Measurements from ENCODE around the gene PPIL1.

The PPIL1 gene

DNA sequence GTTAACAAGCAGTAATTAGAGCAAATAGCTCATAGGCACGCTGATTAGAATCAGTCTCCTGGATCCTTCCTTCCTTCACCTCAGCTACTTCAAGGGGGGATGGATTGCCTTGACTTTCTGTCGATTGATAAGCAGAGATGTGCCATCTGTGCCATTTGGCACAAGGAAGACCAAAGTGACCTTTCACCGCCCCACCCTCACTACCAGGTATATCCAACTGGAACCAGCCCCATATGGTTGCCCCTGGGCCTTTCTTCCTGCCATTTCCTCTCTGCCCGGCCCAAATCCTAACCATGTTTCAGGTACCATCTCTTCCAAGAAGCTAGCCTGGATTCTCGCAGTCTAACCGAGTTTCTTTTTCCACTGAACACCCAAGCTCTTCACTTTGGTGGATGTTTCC lies 26.6 kb downstream of the PPIL1 start:
- H3K9ac ChIP-seq (ENCODE audit: low read length), result no peak overlapping the region
- H3K4me3 ChIP-seq (ENCODE audit: low read length), result no peak overlapping the region
- H3K36me3 ChIP-seq (ENCODE audit: control insufficient read depth, insufficient read depth, low read length), result no peaks in the 10 kb centered on the region
- H3K9me3 ChIP-seq (ENCODE audit: control insufficient read depth, low read length), result no peaks in the 10 kb centered on the region
- H3K27me3 ChIP-seq (ENCODE audit: control insufficient read depth, insufficient read depth, low read length), result no peaks in the 10 kb centered on the region
- peaks cover 17% of the 10 kb centered on the region for H3K4me1 ChIP-seq (ENCODE audit: control insufficient read depth, insufficient read depth, low read length)

- Histone ChIP-seq H3K4me1 (ENCODE audit: control insufficient read depth, insufficient read depth, low read length) (peaks cover 17% of the 10 kb centered on the region), H3K9me3 (ENCODE audit: control insufficient read depth, low read length) (no peaks in the 10 kb centered on the region), H3K9ac (ENCODE audit: low read length) (no peak overlapping the region), H3K4me3 (ENCODE audit: low read length) (no peak overlapping the region), H3K36me3 (ENCODE audit: control insufficient read depth, insufficient read depth, low read length) (no peaks in the 10 kb centered on the region), H3K27me3 (ENCODE audit: control insufficient read depth, insufficient read depth, low read length) (no peaks in the 10 kb centered on the region)
Measured at GRCh38 chr6:36847152-36847551, 27.5 kb downstream of the PPIL1 start.

DNA sequence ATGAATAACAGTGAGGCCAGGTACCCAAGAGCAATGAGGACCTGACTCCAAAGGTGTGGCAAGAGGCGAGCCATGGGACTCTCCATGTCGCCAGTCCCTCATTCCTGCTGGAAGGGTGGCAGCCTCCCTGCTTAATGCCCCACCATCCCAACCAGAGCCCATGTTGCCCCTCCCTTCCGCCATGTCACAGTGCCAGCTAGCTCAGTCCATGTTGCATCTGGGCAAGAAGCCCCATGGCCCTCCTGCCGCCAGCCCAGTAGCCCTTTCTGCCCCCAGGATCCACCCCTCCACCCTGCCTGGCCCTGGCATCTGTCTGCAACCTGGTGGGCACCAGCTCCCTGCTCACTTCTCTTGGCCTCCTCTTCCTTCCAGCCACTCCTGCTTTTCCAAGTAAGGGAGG lies 29.4 kb downstream of the PPIL1 start:
- H3K9ac ChIP-seq (ENCODE audit: low read length), result no peak overlapping the region
- no peaks in the 10 kb centered on the region for H3K36me3 ChIP-seq (ENCODE audit: control insufficient read depth, insufficient read depth, low read length)
- no peak overlapping the region for H3K4me3 ChIP-seq (ENCODE audit: low read length)
- H3K9me3 ChIP-seq (ENCODE audit: control insufficient read depth, low read length), result no peaks in the 10 kb centered on the region
- H3K4me1 ChIP-seq (ENCODE audit: control insufficient read depth, insufficient read depth, low read length), result peaks cover 24% of the 10 kb centered on the region
- peaks cover 8% of the 10 kb centered on the region for H3K27me3 ChIP-seq (ENCODE audit: control insufficient read depth, insufficient read depth, low read length)

DNA sequence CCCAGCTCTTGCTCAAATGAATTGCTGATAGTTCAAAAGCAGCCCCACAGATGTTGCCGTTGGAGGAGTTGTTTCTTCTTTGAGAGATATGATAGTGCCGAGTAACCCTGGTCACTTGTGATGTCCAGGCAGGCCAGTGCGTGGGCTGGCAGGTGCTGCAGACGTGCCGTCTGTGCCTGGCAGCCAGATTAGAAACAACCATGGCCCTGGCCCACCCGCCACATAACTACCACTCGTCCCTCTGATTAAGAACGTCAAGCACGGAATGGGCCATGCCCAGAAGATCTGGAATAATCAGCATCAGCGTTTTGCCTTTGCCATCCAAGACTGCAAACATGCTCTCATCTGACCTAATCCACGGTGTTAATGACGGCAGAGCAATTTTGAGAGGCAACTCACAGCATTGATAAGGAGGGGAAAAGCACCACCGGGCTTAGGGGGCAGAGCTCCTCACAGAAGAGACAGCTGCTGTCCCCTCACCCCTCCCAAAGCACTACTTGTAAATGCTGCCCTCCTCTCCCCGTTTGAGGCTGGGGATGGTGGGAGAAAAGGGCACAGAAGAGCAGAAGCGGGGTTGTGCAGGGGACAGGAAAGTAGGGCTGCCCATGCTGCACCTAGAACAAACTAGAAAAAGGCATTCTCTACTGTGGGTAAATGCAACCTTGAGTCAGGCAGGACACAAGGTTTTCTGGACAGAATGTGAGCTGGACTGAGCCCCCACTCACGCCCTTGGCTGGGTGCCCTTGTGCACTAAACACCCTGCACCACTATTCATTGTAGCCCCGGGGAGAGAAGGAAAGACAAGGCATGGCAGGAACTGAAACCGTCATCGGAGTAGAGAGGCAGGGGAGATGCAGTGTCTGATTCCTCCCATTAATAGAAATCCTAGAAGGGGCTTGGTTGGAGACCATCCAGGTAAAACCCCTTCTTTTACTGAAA lies 30.1 kb downstream of the PPIL1 start:
- Histone ChIP-seq H3K9ac (ENCODE audit: low read length) (no peak overlapping the region), H3K27me3 (ENCODE audit: control insufficient read depth, insufficient read depth, low read length) (peaks cover 13% of the 10 kb centered on the region), H3K36me3 (ENCODE audit: control insufficient read depth, insufficient read depth, low read length) (no peaks in the 10 kb centered on the region), H3K4me3 (ENCODE audit: low read length) (no peak overlapping the region), H3K4me1 (ENCODE audit: control insufficient read depth, insufficient read depth, low read length) (peaks cover 28% of the 10 kb centered on the region), H3K9me3 (ENCODE audit: control insufficient read depth, low read length) (no peaks in the 10 kb centered on the region)

DNA sequence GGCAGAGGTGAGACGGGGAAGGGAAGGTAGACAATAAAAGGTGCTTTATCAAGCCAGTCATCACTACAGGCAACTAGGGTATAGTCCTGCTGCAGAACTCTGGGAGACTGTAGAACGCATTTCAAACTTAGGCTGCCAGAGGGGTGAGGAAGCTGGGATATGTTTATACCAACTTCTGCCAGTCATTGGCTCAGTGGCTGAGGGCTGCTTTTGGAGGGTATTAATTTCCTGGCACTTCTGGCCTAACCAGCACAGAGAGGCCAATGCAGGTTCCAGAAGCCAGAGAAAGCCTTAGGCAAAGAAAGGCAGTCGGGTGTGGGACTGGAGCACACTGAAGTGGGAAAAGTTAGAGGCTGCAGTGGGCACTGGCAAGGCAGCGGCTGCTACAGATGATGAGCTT lies 31.4 kb downstream of the PPIL1 start:
- Histone ChIP-seq H3K9ac (ENCODE audit: low read length) (no peak overlapping the region), H3K4me1 (ENCODE audit: control insufficient read depth, insufficient read depth, low read length) (peaks cover 25% of the 10 kb centered on the region), H3K36me3 (ENCODE audit: control insufficient read depth, insufficient read depth, low read length) (no peaks in the 10 kb centered on the region), H3K4me3 (ENCODE audit: low read length) (no peak overlapping the region), H3K27me3 (ENCODE audit: control insufficient read depth, insufficient read depth, low read length) (peaks cover 26% of the 10 kb centered on the region), H3K9me3 (ENCODE audit: control insufficient read depth, low read length) (no peaks in the 10 kb centered on the region)

GRCh38 chr6:36841756-36842155 lies 32.8 kb downstream of the PPIL1 start:
- H3K4me3 ChIP-seq (ENCODE audit: low read length), result no peak overlapping the region
- peaks cover 19% of the 10 kb centered on the region for H3K4me1 ChIP-seq (ENCODE audit: control insufficient read depth, insufficient read depth, low read length)
- no peak overlapping the region for H3K9ac ChIP-seq (ENCODE audit: low read length)
- peaks cover 30% of the 10 kb centered on the region for H3K27me3 ChIP-seq (ENCODE audit: control insufficient read depth, insufficient read depth, low read length)
- H3K36me3 ChIP-seq (ENCODE audit: control insufficient read depth, insufficient read depth, low read length), result no peaks in the 10 kb centered on the region
- no peaks in the 10 kb centered on the region for H3K9me3 ChIP-seq (ENCODE audit: control insufficient read depth, low read length)

DNA sequence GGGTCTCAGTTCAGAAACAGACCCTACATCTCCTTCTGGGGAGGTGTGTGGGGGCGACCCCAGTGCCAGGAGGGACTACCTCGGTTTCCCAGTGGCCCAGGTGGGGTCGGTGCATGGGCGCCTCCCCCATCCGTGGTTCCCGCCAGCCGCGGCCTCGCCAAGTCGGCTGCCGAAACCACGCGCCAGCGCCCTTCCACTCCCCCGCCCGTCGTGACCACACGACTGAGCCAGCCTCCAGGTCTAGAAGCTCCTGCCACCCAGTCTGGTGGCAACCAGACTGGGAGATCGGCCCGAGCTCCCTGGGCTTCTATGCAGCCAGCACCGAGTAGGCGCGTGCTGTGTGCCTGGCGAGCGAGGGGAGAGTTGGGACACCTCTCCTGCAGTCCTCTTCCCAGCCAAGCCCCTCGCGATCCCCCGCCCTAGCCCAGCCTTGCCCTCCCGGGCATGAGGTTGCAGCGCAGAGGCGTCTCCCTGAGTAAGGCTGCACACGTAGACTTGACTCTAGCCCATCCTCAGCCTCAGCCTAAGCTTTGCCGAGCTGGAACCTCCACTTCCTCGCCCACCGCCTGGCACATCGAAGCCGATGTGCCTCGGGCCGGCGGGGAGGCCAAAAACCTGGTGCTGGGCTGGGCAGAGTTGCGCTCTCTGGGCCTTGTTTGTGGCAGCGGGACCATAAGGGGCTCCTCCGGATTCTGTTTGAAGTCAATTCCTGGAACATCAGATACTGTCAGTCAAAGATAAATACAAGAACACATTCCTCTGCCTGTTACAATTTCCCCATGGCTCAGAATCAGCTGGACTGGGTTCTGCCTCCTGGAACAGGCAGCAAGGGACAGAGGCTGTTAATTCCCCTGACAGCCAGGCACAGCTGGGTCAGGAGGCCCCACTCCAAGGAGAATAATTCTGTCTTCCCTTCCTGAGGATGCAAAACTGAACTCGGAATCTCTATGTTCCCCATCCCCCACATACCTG lies 33.9 kb downstream of the PPIL1 start:
- Histone ChIP-seq H3K4me3 (ENCODE audit: low read length) (no peak overlapping the region), H3K36me3 (ENCODE audit: control insufficient read depth, insufficient read depth, low read length) (no peaks in the 10 kb centered on the region), H3K9me3 (ENCODE audit: control insufficient read depth, low read length) (no peaks in the 10 kb centered on the region), H3K4me1 (ENCODE audit: control insufficient read depth, insufficient read depth, low read length) (peaks cover 19% of the 10 kb centered on the region), H3K27me3 (ENCODE audit: control insufficient read depth, insufficient read depth, low read length) (peaks cover 30% of the 10 kb centered on the region), H3K9ac (ENCODE audit: low read length) (no peak overlapping the region)

DNA sequence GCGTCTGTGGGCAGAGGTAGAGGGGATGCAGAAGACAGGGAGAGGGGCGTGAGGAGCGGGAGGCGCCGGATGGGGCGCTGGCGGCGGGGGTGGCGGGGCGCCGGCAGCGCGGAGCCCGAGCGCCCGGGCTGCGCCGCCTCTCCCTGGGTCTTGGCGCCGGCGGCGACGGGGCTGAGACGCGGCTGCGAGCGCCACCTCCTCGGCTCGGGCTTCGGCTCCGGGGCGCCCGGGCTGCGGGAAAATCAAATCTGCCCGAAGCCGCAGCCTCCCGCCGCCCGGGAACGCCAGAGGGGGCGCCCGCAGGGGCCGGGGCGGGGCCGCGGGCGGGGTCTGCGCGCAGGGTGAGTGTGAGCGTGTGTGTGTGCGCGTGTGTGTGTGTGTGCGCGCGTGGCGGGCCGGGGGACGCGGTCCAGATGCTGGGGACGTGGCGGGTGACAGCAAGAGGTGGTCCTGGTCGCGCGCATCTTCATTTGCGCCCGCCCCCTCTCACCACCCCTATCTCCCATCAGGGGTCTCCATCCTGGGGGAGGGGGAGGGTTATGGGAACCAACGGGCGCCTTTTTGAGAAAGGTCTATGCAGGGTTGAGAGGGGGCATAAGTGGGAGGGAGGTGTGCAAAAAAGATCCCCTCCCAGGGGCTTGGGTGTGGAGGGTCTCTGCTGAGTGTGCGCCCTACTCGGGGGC lies 34.7 kb downstream of the PPIL1 start:
- no peak overlapping the region for H3K9ac ChIP-seq (ENCODE audit: low read length)
- H3K9me3 ChIP-seq (ENCODE audit: control insufficient read depth, low read length), result no peaks in the 10 kb centered on the region
- no peak overlapping the region for H3K4me3 ChIP-seq (ENCODE audit: low read length)
- peaks cover 19% of the 10 kb centered on the region for H3K4me1 ChIP-seq (ENCODE audit: control insufficient read depth, insufficient read depth, low read length)
- H3K27me3 ChIP-seq (ENCODE audit: control insufficient read depth, insufficient read depth, low read length), result peaks cover 30% of the 10 kb centered on the region
- H3K36me3 ChIP-seq (ENCODE audit: control insufficient read depth, insufficient read depth, low read length), result no peaks in the 10 kb centered on the region

- H3K4me1 ChIP-seq (ENCODE audit: control insufficient read depth, insufficient read depth, low read length), result peaks cover 19% of the 10 kb centered on the region
- no peaks in the 10 kb centered on the region for H3K9me3 ChIP-seq (ENCODE audit: control insufficient read depth, low read length)
- H3K27me3 ChIP-seq (ENCODE audit: control insufficient read depth, insufficient read depth, low read length), result peaks cover 30% of the 10 kb centered on the region
- H3K4me3 ChIP-seq (ENCODE audit: low read length), result no peak within 1 kb of the TSS
- H3K9ac ChIP-seq (ENCODE audit: low read length), result no peak within 1 kb of the TSS
- H3K36me3 ChIP-seq (ENCODE audit: control insufficient read depth, insufficient read depth, low read length), result no peaks in the 10 kb centered on the region
Measured at GRCh38 chr6:36838896-36839748, 35.5 kb downstream of the PPIL1 start, which contains the start of gene CPNE5. TSS of gene CPNE5 (minus strand) at chr6:36839444. CDS start at chr6:36839377, 67 bp downstream.

DNA sequence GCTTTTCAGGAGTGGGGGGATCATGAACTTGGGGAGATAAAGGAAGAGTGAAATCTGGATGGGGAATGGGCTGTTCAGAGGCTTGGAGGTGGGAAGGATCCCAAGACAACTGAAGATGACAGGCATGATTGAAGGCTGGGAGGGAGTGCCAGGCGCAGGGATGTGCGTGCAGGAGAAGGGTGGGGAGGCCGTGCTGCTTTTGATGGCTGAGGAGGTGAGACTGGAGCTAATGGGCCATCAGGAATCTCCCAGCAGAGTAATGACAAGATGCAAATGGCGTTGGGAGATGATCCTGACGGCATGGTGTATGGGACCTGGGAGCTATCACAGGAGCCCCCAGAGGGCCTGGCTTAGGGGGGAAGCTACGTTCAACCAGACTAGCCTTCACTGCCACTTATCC lies 36.9 kb downstream of the PPIL1 start:
- Histone ChIP-seq H3K9me3 (ENCODE audit: control insufficient read depth, low read length) (no peaks in the 10 kb centered on the region), H3K4me3 (ENCODE audit: low read length) (no peak overlapping the region), H3K36me3 (ENCODE audit: control insufficient read depth, insufficient read depth, low read length) (no peaks in the 10 kb centered on the region), H3K27me3 (ENCODE audit: control insufficient read depth, insufficient read depth, low read length) (peaks cover 30% of the 10 kb centered on the region), H3K9ac (ENCODE audit: low read length) (no peak overlapping the region), H3K4me1 (ENCODE audit: control insufficient read depth, insufficient read depth, low read length) (peaks cover 19% of the 10 kb centered on the region)

DNA sequence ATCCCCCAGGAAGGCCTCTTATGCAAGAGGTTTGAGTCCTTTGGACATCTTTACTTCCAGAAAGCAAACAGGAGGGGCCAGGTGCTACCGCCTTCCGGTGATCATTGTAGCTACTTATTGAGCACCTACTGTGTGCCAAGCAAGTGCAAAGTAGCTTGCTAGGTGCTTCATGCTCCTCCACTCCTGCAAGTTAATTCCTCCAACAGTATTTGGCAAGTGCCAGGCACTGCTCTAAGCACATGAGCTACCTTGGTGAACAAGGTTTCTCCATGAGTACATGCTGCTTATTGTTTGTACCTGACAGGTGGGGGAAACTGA lies 37.6 kb downstream of the PPIL1 start:
- H3K27me3 ChIP-seq (ENCODE audit: control insufficient read depth, insufficient read depth, low read length), result peaks cover 30% of the 10 kb centered on the region
- no peak overlapping the region for H3K9ac ChIP-seq (ENCODE audit: low read length)
- H3K4me1 ChIP-seq (ENCODE audit: control insufficient read depth, insufficient read depth, low read length), result peaks cover 19% of the 10 kb centered on the region
- no peak overlapping the region for H3K4me3 ChIP-seq (ENCODE audit: low read length)
- no peaks in the 10 kb centered on the region for H3K9me3 ChIP-seq (ENCODE audit: control insufficient read depth, low read length)
- H3K36me3 ChIP-seq (ENCODE audit: control insufficient read depth, insufficient read depth, low read length), result no peaks in the 10 kb centered on the region

All from mucosa of stomach (tissue), 1 donor.